ENCODE measurements around the gene PNPLA4.

The PNPLA4 gene

GRCh38 chrX:7889135-7889534 is 38.1 kb downstream of the PNPLA4 start:
- no peaks in the 10 kb centered on the region for H3K4me1 ChIP-seq (ENCODE audit: control insufficient read depth, insufficient read depth, low read length)
- H3K36me3 ChIP-seq (ENCODE audit: control insufficient read depth in 2 of 2, insufficient read depth in 1 of 2, low read length in 2 of 2), result no peaks in the 10 kb centered on the region
- no peaks in the 10 kb centered on the region for H3K9me3 ChIP-seq (ENCODE audit: control insufficient read depth, insufficient read depth, low read depth, low read length)
- TF ChIP-seq ZNF473 (tag by site-specific recombination; IDR thresholded peaks at IDR 0.05) (no peak), GLIS1 (tag by site-specific recombination; IDR thresholded peaks at IDR 0.05) (no peak), ZNF704 (tag by site-specific recombination; IDR thresholded peaks at IDR 0.05) (no peak), OVOL3 (tag by site-specific recombination; IDR thresholded peaks at IDR 0.05) (no peak), ZNF521 (tag by site-specific recombination; IDR thresholded peaks at IDR 0.05) (no peak), PRDM4 (tag by site-specific recombination; IDR thresholded peaks at IDR 0.05) (no peak), ZNF114 (tag by site-specific recombination; IDR thresholded peaks at IDR 0.05) (no peak), ZNF112 (tag by site-specific recombination; IDR thresholded peaks at IDR 0.05) (no peak)
- ChIA-PET POLR2A (no interaction called here), CTCF (no interaction called here)
- no peak overlapping the region for H3K4me3 ChIP-seq (ENCODE audit: low read depth, low read length)
- H3K27ac ChIP-seq (ENCODE audit: extremely low read depth, low read depth, low read length), result no peak overlapping the region

- H3K27ac ChIP-seq (ENCODE audit: extremely low read depth, low read depth, low read length), result no peak overlapping the region
- no peaks in the 10 kb centered on the region for H3K36me3 ChIP-seq (ENCODE audit: control insufficient read depth in 2 of 2, insufficient read depth in 1 of 2, low read length in 2 of 2)
- TF ChIP-seq SCRT1 (tag by site-specific recombination; IDR thresholded peaks at IDR 0.05; ENCODE audit: borderline replicate concordance) (no peak), ZNF513 (tag by site-specific recombination; IDR thresholded peaks at IDR 0.05) (no peak), ZNF645 (tag by site-specific recombination; IDR thresholded peaks at IDR 0.05) (no peak), ZNF391 (tag by site-specific recombination; IDR thresholded peaks at IDR 0.05; ENCODE audit: borderline replicate concordance, low read depth) (no peak), ZNF211 (tag by site-specific recombination; IDR thresholded peaks at IDR 0.05; ENCODE audit: low read depth) (no peak), ZNF692 (tag by site-specific recombination; IDR thresholded peaks at IDR 0.05) (no peak), ZNF473 (tag by site-specific recombination; IDR thresholded peaks at IDR 0.05) (no peak), ZNF311 (tag by site-specific recombination; IDR thresholded peaks at IDR 0.05; ENCODE audit: borderline replicate concordance) (no peak), ZNF362 (tag by site-specific recombination; IDR thresholded peaks at IDR 0.05) (no peak), ZNF530 (tag by site-specific recombination; IDR thresholded peaks at IDR 0.05; ENCODE audit: low read depth) (no peak)
- POLR2A ChIA-PET, result no interaction called here
- H3K4me1 ChIP-seq (ENCODE audit: control insufficient read depth, insufficient read depth, low read length), result no peaks in the 10 kb centered on the region
- H3K9me3 ChIP-seq (ENCODE audit: control insufficient read depth, insufficient read depth, low read depth, low read length), result no peaks in the 10 kb centered on the region
- CTCF ChIA-PET, result no interaction called here
- H3K4me3 ChIP-seq (ENCODE audit: low read depth, low read length), result no peak overlapping the region
Observed at GRCh38 chrX:7876957-7877356, 50.3 kb downstream of the PNPLA4 start.
